HCT116 (cell line): ENCODE measurements around the gene POLD2. TPM values are rescaled to one million over a fixed set of nuclear protein-coding genes. Genes with fewer than 3 reads are reported as not detected.

Experiments
- ATAC-seq: fragments of 200-7000 bp; cut with Tn5 transposase; 2 replicates; pipeline ENCODE4 v1.9.1; 2020; ENCODE audit warnings: mild to moderate bottlenecking, moderate library complexity
- BruUV-seq: library from RNA; stranded (reverse); fragments of 400-500 nt; replicated peaks from 2 replicates; lab custom pipeline; 2021; lab: Mats Ljungman, UMichigan
- CTCF ChIA-PET: fragments of 300-600 bp; sonication (Branson Sonifier 250); formaldehyde crosslinking; loops from one replicate; lab custom pipeline; 2021; ENCODE audit warnings: antibody characterized with exemption; lab: Charles Lee
- POLR2A ChIA-PET: fragments of 300-600, 350-600 bp; sonication (Branson Sonifier 250); formaldehyde crosslinking; loops from one replicate; lab custom pipeline; 2021; ENCODE audit warnings: antibody characterized with exemption; lab: Charles Lee
- RAD21 ChIA-PET, 2 experiments: fragments of 300-600 bp; sonication (Branson Sonifier 250); formaldehyde crosslinking; loops; one replicate each; lab custom pipeline; 2023; ENCODE audit warnings: low total read pairs in 2 of 2; ENCODE audit not compliant: uncharacterized antibody in 2 of 2, unreplicated experiment in 2 of 2, low non-redundant PET in 1 of 2; lab: Charles Lee
- DNase-seq: peaks from one replicate; pipeline ENCODE4 v3.0.0-alpha.2; 2010; ENCODE audit warnings: low read depth, low spot score
- H2AFZ ChIP-seq: fragments of 200-600 bp; shearing (Covaris generic), sonication (generic); 2 replicates; pipeline ENCODE4 v1.6.1; 2017; ENCODE audit warnings: low read depth, mixed run types, mixed read lengths, antibody characterized with exemption, low read length; ENCODE audit not compliant: poor library complexity, severe bottlenecking
- H3K27ac ChIP-seq: 2 replicates; pipeline ENCODE4 v1.5.1; 2012; ENCODE audit warnings: low read depth, low read length
- H3K27me3 ChIP-seq: fragments of 200-600 bp; sonication (generic); 2 replicates; pipeline ENCODE4 v1.6.1; 2016; ENCODE audit warnings: mixed run types, low read length, mixed read lengths; ENCODE audit not compliant: insufficient read depth
- H3K36me3 ChIP-seq, 2 experiments: fragments of 200-500 bp in 1 of 2; fragments of 200-600 bp in 1 of 2; sonication (Bioruptor generic) in 1 of 2; sonication (generic) in 1 of 2; 2 replicates each; pipeline versions ENCODE4 v1.5.1 to v1.6.1; 2014 to 2016; ENCODE audit warnings: low read length in 2 of 2, inconsistent platforms in 1 of 2, mixed read lengths in 1 of 2, mixed run types in 1 of 2; ENCODE audit not compliant: insufficient read depth in 2 of 2, control insufficient read depth in 1 of 2
- H3K4me1 ChIP-seq, 2 experiments: fragments of 200-600 bp in 1 of 2; sonication (generic) in 1 of 2; 2 replicates each; pipeline versions ENCODE4 v1.5.1 to v1.6.1; 2012 to 2017; ENCODE audit warnings: low read length in 2 of 2, inconsistent platforms in 1 of 2, mild to moderate bottlenecking in 1 of 2, mixed read lengths in 1 of 2, mixed run types in 1 of 2, moderate library complexity in 1 of 2; ENCODE audit not compliant: insufficient read depth in 2 of 2, control insufficient read depth in 1 of 2
- H3K4me2 ChIP-seq: fragments of 200-600 bp; sonication (generic); 2 replicates; pipeline ENCODE4 v1.6.1; 2017; ENCODE audit warnings: mixed run types, low read length, mixed read lengths
- H3K4me3 ChIP-seq, 2 experiments: fragments of 200-600 bp in 1 of 2; sonication (generic) in 1 of 2; replicated peaks in 1 of 2; 2 replicates each; pipeline ENCODE4 v1.5.1; 2011 to 2016; ENCODE audit warnings: low read length in 2 of 2, control low read depth in 1 of 2, low read depth in 1 of 2, mild to moderate bottlenecking in 1 of 2, mixed read lengths in 1 of 2, mixed run types in 1 of 2
- H3K79me2 ChIP-seq: fragments of 200-600 bp; sonication (generic); 2 replicates; pipeline ENCODE4 v1.6.1; 2017; ENCODE audit warnings: mild to moderate bottlenecking, mixed run types, low read length, moderate library complexity, mixed read lengths; ENCODE audit not compliant: insufficient read depth
- H3K9ac ChIP-seq: fragments of 200-600 bp; sonication (generic); 2 replicates; pipeline ENCODE4 v1.6.1; 2016; ENCODE audit warnings: low read length, mixed read lengths
- H3K9me2 ChIP-seq: fragments of 200-600 bp; sonication (generic), shearing (Covaris generic); 2 replicates; pipeline ENCODE4 v1.6.1; 2017; ENCODE audit warnings: mixed run types, mild to moderate bottlenecking, moderate library complexity; ENCODE audit not compliant: insufficient read depth
- H3K9me3 ChIP-seq, 2 experiments: fragments of 200-500 bp in 1 of 2; fragments of 200-600 bp in 1 of 2; sonication (Bioruptor generic) in 1 of 2; sonication (generic) in 1 of 2; 2 replicates each; pipeline ENCODE4 v1.6.1; 2014 to 2017; ENCODE audit warnings: low read length in 2 of 2, mixed read lengths in 2 of 2, inconsistent platforms in 1 of 2, low read depth in 1 of 2, mild to moderate bottlenecking in 1 of 2, mixed run types in 1 of 2, moderate library complexity in 1 of 2; ENCODE audit not compliant: control insufficient read depth in 1 of 2, insufficient read depth in 1 of 2
- H4K20me1 ChIP-seq: fragments of 200-600 bp; sonication (generic), shearing (Covaris generic); 2 replicates; pipeline ENCODE4 v1.6.1; 2017; ENCODE audit warnings: mixed run types, mild to moderate bottlenecking, moderate library complexity; ENCODE audit not compliant: insufficient read depth
- POLR2AphosphoS5 ChIP-seq: IDR thresholded peaks from 2 replicates; pipeline ENCODE4 v1.6.1; 2011; ENCODE audit warnings: mild to moderate bottlenecking, low read depth, low read length, moderate library complexity
- SRF ChIP-seq: IDR thresholded peaks from 2 replicates; pipeline ENCODE4 v1.6.1; 2012; ENCODE audit warnings: low read depth
- intact Hi-C: fragments of 100-400 bp; cut with micrococcal nuclease; formaldehyde crosslinking; loops from 2 replicates; pipeline ENCODE4 v1.10.0; 2022
- total RNA-seq: library from RNA; stranded (reverse); gene quantifications from one replicate; pipeline ENCODE4 v1.2.1, GENCODE V29; 2021; ENCODE audit not compliant: unreplicated experiment
- TF ChIP-seq, protein P1 (sequence below): IDR thresholded peaks from 2 replicates; pipeline ENCODE4 v1.6.1; 2012; ENCODE audit warnings: low read depth

The POLD2 gene
- total RNA-seq, 1 experiment from 2014 or later = 237 TPM

GRCh38 chr7:44077061-44077460, 46.3 kb downstream of the POLD2 start:
- POLR2A ChIA-PET = no interaction called here

More at GRCh38 chr7:44077061-44077460, 46.3 kb downstream of the POLD2 start:
- ATAC-seq (no peak), DNase-seq (no peak)
- TF ChIP-seq POLR2AphosphoS5 = no peak
- TF ChIP-seq, protein P1, sequence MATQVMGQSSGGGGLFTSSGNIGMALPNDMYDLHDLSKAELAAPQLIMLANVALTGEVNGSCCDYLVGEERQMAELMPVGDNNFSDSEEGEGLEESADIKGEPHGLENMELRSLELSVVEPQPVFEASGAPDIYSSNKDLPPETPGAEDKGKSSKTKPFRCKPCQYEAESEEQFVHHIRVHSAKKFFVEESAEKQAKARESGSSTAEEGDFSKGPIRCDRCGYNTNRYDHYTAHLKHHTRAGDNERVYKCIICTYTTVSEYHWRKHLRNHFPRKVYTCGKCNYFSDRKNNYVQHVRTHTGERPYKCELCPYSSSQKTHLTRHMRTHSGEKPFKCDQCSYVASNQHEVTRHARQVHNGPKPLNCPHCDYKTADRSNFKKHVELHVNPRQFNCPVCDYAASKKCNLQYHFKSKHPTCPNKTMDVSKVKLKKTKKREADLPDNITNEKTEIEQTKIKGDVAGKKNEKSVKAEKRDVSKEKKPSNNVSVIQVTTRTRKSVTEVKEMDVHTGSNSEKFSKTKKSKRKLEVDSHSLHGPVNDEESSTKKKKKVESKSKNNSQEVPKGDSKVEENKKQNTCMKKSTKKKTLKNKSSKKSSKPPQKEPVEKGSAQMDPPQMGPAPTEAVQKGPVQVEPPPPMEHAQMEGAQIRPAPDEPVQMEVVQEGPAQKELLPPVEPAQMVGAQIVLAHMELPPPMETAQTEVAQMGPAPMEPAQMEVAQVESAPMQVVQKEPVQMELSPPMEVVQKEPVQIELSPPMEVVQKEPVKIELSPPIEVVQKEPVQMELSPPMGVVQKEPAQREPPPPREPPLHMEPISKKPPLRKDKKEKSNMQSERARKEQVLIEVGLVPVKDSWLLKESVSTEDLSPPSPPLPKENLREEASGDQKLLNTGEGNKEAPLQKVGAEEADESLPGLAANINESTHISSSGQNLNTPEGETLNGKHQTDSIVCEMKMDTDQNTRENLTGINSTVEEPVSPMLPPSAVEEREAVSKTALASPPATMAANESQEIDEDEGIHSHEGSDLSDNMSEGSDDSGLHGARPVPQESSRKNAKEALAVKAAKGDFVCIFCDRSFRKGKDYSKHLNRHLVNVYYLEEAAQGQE = no peak
- no peak for TF ChIP-seq SRF
- CTCF ChIA-PET = no interaction called here
- RAD21 ChIA-PET = no interaction called here
- H3K36me3 ChIP-seq = peaks cover 24 to 33% of the 10 kb centered on the region in 2 experiments; a peak in 3 of 4 replicates
- H3K4me3 ChIP-seq = no peak overlapping the region
- H3K27me3 ChIP-seq = no peaks in the 10 kb centered on the region
- H3K27ac ChIP-seq = no peak overlapping the region
- peaks cover 6 to 27% of the 10 kb centered on the region in 2 experiments for H3K4me1 ChIP-seq
- H3K79me2 ChIP-seq = peaks cover 14% of the 10 kb centered on the region
- H2AFZ ChIP-seq = no peak overlapping the region
- H4K20me1 ChIP-seq = no peaks in the 10 kb centered on the region
- intact Hi-C loops = no loop called here
- H3K9me2 ChIP-seq = no peaks in the 10 kb centered on the region
- H3K4me2 ChIP-seq = no peak overlapping the region
- BruUV-seq = no TSS peak
- no peak overlapping the region for H3K9ac ChIP-seq
- H3K9me3 ChIP-seq = no peaks in the 10 kb centered on the region
